GM21619 (cell line): Measurements from ENCODE around the gene TRIM37.

Experiments
- ATAC-seq: cut with Tn5 transposase; IDR thresholded peaks from one replicate; pipeline ENCODE4 v1.9.1; 2021; ENCODE audit not compliant: unreplicated experiment

TRIM37 gene

GRCh38 chr17:58947824-58948223 lies 158.9 kb downstream of the TRIM37 start:
- no peak for ATAC-seq

- no peak for ATAC-seq
These were observed 159.3 kb downstream of the TRIM37 start for GRCh38 chr17:58947411-58947810.

GRCh38 chr17:58944166-58944565 lies 162.5 kb downstream of the TRIM37 start:
- ATAC-seq = no peak

- no peak for ATAC-seq
These were observed 170.4 kb downstream of the TRIM37 start for GRCh38 chr17:58936295-58936694.

GRCh38 chr17:58932956-58933355 lies 173.7 kb downstream of the TRIM37 start:
- no peak for ATAC-seq
